AG04450 (cell line): ENCODE data around the gene ZRANB3. TPM values are rescaled to one million over a fixed set of nuclear protein-coding genes. Genes with fewer than 3 reads are reported as not detected.

ENCODE experiments used
- CTCF ChIA-PET: fragments of 300-600, 350-600 bp; formaldehyde crosslinking; extraction: SDS; loops from one replicate; lab custom pipeline; 2022; ENCODE audit warnings: antibody characterized with exemption, inconsistent platforms; lab: Charles Lee
- POLR2A ChIA-PET: fragments of 350-600 bp; formaldehyde crosslinking; extraction: SDS; loops from one replicate; lab custom pipeline; 2021; ENCODE audit warnings: antibody characterized with exemption, inconsistent platforms; lab: Yijun Ruan, JAX
- DNase-seq: peaks from one replicate; pipeline ENCODE4 v3.0.0-alpha.2; 2011; ENCODE audit warnings: low read depth, low spot score
- H3K27ac ChIP-seq: one replicate; pipeline ENCODE4 v1.5.1; 2012; ENCODE audit warnings: low read depth, low read length, control low read depth
- H3K27me3 ChIP-seq: one replicate; pipeline ENCODE4 v1.6.0; 2012; ENCODE audit warnings: low read length; ENCODE audit not compliant: control insufficient read depth, insufficient read depth
- H3K4me3 ChIP-seq: 2 replicates; pipeline ENCODE4 v1.5.1; 2011; ENCODE audit warnings: mild to moderate bottlenecking, low read depth, low read length, control low read depth
- H3K9me3 ChIP-seq: 2 replicates; pipeline ENCODE4 v1.5.1; 2012; ENCODE audit warnings: low read length; ENCODE audit not compliant: control insufficient read depth, insufficient read depth
- polyA plus RNA-seq: library from polyadenylated mRNA; depleted of rRNA; stranded (reverse); fragments of >200 nt; gene quantifications from 2 replicates; pipeline ENCODE4 v1.2.3, GENCODE V29; 2011
- TF ChIP-seq, protein P1 (sequence below): IDR thresholded peaks from 2 replicates; pipeline ENCODE4 v1.5.1; 2011; ENCODE audit warnings: low read depth, low read length, control low read depth, inconsistent platforms

The ZRANB3 gene
- polyA plus RNA-seq, 1 experiment, result 4.0 TPM

DNA sequence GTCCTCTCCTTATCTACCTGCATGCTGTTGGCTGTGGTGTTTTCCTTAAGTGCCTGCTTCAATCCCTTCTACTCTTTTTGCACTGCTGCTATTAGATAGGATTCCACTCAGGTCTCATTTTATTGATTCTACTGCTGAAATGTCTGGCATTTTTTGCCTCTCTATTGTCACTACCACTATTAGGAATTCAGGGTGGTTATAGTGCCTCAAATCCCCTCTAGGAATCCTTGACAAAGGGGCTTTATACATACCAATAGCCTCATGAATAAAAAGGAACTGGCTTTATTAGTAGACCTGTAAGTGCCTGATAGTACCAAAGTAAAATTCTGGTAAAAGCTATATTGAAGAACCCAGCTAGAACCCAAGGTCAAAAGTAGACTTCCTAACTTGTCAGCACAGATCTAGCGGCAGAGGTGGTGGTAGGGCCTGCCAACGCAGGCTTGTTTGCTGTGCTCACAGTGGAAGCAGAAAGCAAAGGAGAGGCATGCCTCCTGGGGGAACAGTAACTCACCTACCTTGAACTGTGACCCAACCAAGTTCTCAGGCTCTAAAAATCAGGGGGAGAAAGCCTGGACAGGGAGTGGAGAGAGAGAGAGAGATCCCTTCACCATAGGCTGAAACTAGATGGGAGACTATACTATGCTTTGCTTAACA, 278.1 kb downstream of the ZRANB3 start:
- POLR2A ChIA-PET, result no interaction called here
- Histone ChIP-seq H3K9me3 (peaks cover 9% of the 10 kb centered on the region), H3K27ac (no peak overlapping the region), H3K27me3 (no peaks in the 10 kb centered on the region), H3K4me3 (no peak overlapping the region)
- DNase-seq, result no peak
- CTCF ChIA-PET, result no interaction called here
- TF ChIP-seq, protein P1, sequence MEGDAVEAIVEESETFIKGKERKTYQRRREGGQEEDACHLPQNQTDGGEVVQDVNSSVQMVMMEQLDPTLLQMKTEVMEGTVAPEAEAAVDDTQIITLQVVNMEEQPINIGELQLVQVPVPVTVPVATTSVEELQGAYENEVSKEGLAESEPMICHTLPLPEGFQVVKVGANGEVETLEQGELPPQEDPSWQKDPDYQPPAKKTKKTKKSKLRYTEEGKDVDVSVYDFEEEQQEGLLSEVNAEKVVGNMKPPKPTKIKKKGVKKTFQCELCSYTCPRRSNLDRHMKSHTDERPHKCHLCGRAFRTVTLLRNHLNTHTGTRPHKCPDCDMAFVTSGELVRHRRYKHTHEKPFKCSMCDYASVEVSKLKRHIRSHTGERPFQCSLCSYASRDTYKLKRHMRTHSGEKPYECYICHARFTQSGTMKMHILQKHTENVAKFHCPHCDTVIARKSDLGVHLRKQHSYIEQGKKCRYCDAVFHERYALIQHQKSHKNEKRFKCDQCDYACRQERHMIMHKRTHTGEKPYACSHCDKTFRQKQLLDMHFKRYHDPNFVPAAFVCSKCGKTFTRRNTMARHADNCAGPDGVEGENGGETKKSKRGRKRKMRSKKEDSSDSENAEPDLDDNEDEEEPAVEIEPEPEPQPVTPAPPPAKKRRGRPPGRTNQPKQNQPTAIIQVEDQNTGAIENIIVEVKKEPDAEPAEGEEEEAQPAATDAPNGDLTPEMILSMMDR, result no peak

DNA sequence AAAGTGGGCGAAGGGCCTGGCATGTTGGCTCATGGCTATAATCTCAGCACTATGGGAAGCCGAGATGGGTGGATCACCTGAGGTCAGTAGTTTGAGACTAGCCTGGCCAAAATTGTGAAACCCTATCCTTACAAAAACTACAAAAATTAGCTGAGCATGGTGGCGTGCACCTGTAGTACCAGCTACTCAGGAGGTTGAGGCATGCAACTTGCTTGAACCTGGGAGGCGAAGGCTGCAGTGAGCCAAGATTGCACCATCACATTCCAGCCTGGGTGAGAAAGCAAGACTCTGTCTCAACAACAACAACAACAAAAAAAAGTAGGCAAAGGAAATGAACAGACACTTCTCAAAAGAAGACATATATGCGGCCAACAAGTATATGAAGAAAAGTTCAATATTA, 282.4 kb downstream of the ZRANB3 start:
- Histone ChIP-seq H3K9me3 (peaks cover 6% of the 10 kb centered on the region; the same call in 1 of the 2 replicates), H3K27me3 (no peaks in the 10 kb centered on the region), H3K27ac (no peak overlapping the region), H3K4me3 (no peak overlapping the region)
- ChIA-PET CTCF (no interaction called here), POLR2A (no interaction called here)
- no peak for DNase-seq
- TF ChIP-seq, protein P1, result no peak

DNA sequence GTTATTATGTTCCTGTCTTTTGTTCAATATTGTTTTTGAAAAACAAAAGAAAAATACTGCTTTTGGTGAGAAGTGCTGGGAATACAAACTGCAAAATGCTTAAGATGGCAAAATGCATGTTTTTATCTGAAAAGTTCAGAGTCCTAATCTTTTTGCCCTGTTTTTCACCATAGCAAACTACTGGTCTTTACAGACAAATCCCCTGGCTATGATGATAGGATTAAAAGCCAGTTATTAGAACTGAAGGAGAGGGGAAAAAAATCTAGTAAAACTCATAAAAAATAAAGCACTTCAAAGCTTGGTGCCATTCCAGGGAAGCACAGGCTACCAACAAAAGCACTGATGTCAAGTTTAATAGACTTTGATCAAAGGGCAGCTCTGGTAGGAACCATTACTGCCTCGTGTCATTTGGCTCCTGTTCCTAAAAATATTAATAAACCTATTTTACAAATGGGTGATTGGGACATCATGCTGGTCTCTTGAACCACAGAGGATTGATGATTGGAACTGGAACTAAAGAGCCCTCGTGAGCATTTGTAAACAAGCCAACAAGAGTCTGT, 284.2 kb downstream of the ZRANB3 start:
- DNase-seq, result no peak
- CTCF ChIA-PET, result no interaction called here
- H3K9me3 ChIP-seq, result peaks cover 6% of the 10 kb centered on the region; the same call in 1 of the 2 replicates
- POLR2A ChIA-PET, result no interaction called here
- H3K4me3 ChIP-seq, result no peak overlapping the region
- no peak overlapping the region for H3K27ac ChIP-seq
- H3K27me3 ChIP-seq, result no peaks in the 10 kb centered on the region
- TF ChIP-seq, protein P1, result no peak

DNA sequence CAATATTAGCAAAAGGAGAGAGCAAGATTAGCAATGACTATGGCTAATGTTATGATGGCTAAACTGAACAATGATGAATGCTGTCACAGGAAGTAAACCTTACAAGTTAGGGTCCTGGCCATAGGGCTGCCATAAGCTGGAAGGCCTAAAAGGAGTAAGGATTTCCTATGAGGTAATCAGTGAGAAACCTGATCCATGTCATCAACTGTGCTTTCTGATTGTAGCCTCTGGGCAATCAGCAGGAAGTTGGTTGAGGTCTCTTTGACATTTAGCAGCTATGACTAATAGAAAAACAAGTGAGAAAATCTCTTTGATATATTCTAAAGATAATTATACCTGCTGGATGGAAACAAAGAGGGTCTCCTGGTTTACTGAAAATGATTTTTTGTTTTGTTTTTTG, 285.9 kb downstream of the ZRANB3 start:
- Histone ChIP-seq H3K27ac (no peak overlapping the region), H3K9me3 (no peaks in the 10 kb centered on the region), H3K27me3 (no peaks in the 10 kb centered on the region), H3K4me3 (no peak overlapping the region)
- CTCF ChIA-PET, result no interaction called here
- TF ChIP-seq, protein P1, result no peak
- POLR2A ChIA-PET, result no interaction called here
- no peak for DNase-seq

DNA sequence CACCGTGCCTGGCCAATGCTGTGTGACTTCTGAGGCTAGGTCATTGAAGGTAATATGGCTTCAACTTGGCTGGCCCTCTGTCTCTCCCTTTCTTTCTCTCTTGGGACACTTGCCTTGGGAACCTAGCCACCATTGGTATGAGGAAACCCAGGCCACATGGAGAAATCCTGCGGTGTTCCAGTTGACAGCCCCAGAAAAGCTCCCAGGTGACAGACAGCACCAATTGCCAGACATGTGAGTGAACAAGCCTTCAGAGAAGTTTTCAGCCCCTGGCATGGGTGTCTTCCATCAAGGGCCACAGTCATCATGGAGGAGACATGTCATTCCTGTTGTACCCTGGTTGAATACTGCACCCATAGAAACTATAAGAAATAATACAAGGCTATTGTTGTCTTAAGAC, 292.4 kb downstream of the ZRANB3 start:
- CTCF ChIA-PET, result no interaction called here
- TF ChIP-seq, protein P1, result no peak

More for the DNA sequence above, 292.4 kb downstream of the ZRANB3 start:
- Histone ChIP-seq H3K27ac (no peak overlapping the region), H3K9me3 (no peaks in the 10 kb centered on the region), H3K27me3 (no peaks in the 10 kb centered on the region), H3K4me3 (no peak overlapping the region)
- POLR2A ChIA-PET, result no interaction called here
- DNase-seq, result no peak
